Liver (tissue), 9 donors: ENCODE measurements around the gene AGAP2. TPM values are rescaled to one million over a fixed set of nuclear protein-coding genes. Genes with fewer than 3 reads are reported as not detected.
"Not testable (repeated sequence)": the region's sequence is repeated elsewhere in the genome, so short reads cannot be mapped to it uniquely, and the experiment has no call there.

ENCODE experiments used
- DNase-seq: peaks from one replicate; pipeline ENCODE4 v3.0.0-alpha.2; 2017; ENCODE audit warnings: low spot score
- H3K27ac ChIP-seq, 2 donors: one replicate each; pipeline ENCODE4 v1.7.0; 2013; ENCODE audit warnings: inconsistent platforms in 2 of 2, low read length in 2 of 2, control low read depth in 1 of 2, low read depth in 1 of 2, mild to moderate bottlenecking in 1 of 2
- H3K27me3 ChIP-seq, 4 donors: one replicate each; pipeline versions ENCODE4 v1.6.1 to v1.7.0; 2013; ENCODE audit warnings: low read length in 3 of 4, inconsistent platforms in 1 of 4, mild to moderate bottlenecking in 1 of 4, moderate library complexity in 1 of 4; ENCODE audit not compliant: control insufficient read depth in 4 of 4, insufficient read depth in 4 of 4
- H3K36me3 ChIP-seq, 4 donors: one replicate each; pipeline versions ENCODE4 v1.6.1 to v1.7.0; 2013; ENCODE audit warnings: low read length in 3 of 4, mild to moderate bottlenecking in 3 of 4, low read depth in 1 of 4, moderate library complexity in 1 of 4; ENCODE audit not compliant: control insufficient read depth in 4 of 4, insufficient read depth in 3 of 4
- H3K4me1 ChIP-seq, 4 donors: one replicate each; pipeline versions ENCODE4 v1.6.1 to v1.7.0; 2013; ENCODE audit warnings: low read length in 3 of 4, mild to moderate bottlenecking in 3 of 4, moderate library complexity in 1 of 4; ENCODE audit not compliant: control insufficient read depth in 4 of 4, insufficient read depth in 4 of 4
- H3K4me3 ChIP-seq, 3 donors: one replicate each; pipeline versions ENCODE4 v1.6.1 to v1.7.0; 2013; ENCODE audit warnings: low read length in 3 of 3, control low read depth in 1 of 3, low read depth in 1 of 3, mild to moderate bottlenecking in 1 of 3
- H3K9ac ChIP-seq, 2 donors: one replicate each; pipeline ENCODE4 v1.7.0; 2013; ENCODE audit warnings: low read length in 2 of 2, mild to moderate bottlenecking in 2 of 2, moderate library complexity in 2 of 2, control low read depth in 1 of 2, low read depth in 1 of 2
- H3K9me3 ChIP-seq, 4 donors: one replicate each; pipeline versions ENCODE4 v1.6.1 to v1.7.0; 2013; ENCODE audit warnings: low read length in 3 of 4; ENCODE audit not compliant: control insufficient read depth in 4 of 4
- EGR1 ChIP-seq, 2 donors: IDR thresholded peaks; 2 replicates each; pipeline ENCODE4 v1.6.1; 2016 to 2018; ENCODE audit warnings: antibody characterized with exemption in 2 of 2, low read depth in 2 of 2
- FOXA1 ChIP-seq: IDR thresholded peaks from 2 replicates; pipeline ENCODE4 v1.6.1; 2016; ENCODE audit warnings: antibody characterized with exemption
- HNF4G ChIP-seq: IDR thresholded peaks from 2 replicates; pipeline ENCODE4 v1.6.1; 2016; ENCODE audit warnings: antibody characterized with exemption
- JUND ChIP-seq, 2 donors: IDR thresholded peaks; 2 replicates each; pipeline ENCODE4 v1.6.1; 2016; ENCODE audit warnings: antibody characterized with exemption in 2 of 2
- RAD21 ChIP-seq, 2 donors: IDR thresholded peaks; 2 replicates each; pipeline ENCODE4 v1.6.1; 2016; ENCODE audit warnings: antibody characterized with exemption in 2 of 2, mild to moderate bottlenecking in 2 of 2
- RXRA ChIP-seq, 2 donors: IDR thresholded peaks; 2 replicates each; pipeline ENCODE4 v1.6.1; 2017 to 2018; ENCODE audit warnings: antibody characterized with exemption in 2 of 2, mild to moderate bottlenecking in 1 of 2
- SP1 ChIP-seq: IDR thresholded peaks from 2 replicates; pipeline ENCODE4 v1.6.1; 2018; ENCODE audit warnings: antibody characterized with exemption, mild to moderate bottlenecking
- WGBS: extraction: QIAGEN DNeasy Blood & Tissue Kit; methylation state at CpG from one replicate; pipeline ENCODE4 v1.1.7; 2013; 5-methylcytosine and 5-hydroxymethylcytosine counted together
- polyA plus RNA-seq, 2 donors: library from polyadenylated mRNA; stranded (reverse) in 1 of 2; unstranded in 1 of 2; fragments of 200-250 nt in 1 of 2; fragments of >200 nt in 1 of 2; fragmentation: Nextera tagmentation in 1 of 2; extraction: Ambion mirVana in 1 of 2; gene quantifications; one replicate each; pipeline versions ENCODE4 v1.2.1 to v1.2.3, GENCODE V29; 2013 to 2015
- total RNA-seq, 2 donors: library from RNA; depleted of rRNA; stranded (reverse); fragments of >200 nt; gene quantifications; one replicate each; pipeline ENCODE4 v1.2.3, GENCODE V29; 2014
- TF ChIP-seq, protein P1 (sequence below): IDR thresholded peaks from 2 replicates; pipeline ENCODE4 v1.6.1; 2016; ENCODE audit warnings: antibody characterized with exemption
- TF ChIP-seq, protein P2 (sequence below): fragments of 150-350 bp; IDR thresholded peaks from 2 replicates; pipeline ENCODE4 v1.5.1; 2017; ENCODE audit warnings: improper control_type of control experiment, low read depth, low read length; ENCODE audit not compliant: missing input control
- TF ChIP-seq, protein P3 (sequence below): IDR thresholded peaks from 2 replicates; pipeline ENCODE4 v1.6.1; 2016; ENCODE audit warnings: antibody characterized with exemption
- TF ChIP-seq, protein P4 (sequence below): IDR thresholded peaks from 2 replicates; pipeline ENCODE4 v1.6.1; 2016; ENCODE audit warnings: antibody characterized with exemption, mild to moderate bottlenecking
- TF ChIP-seq, protein P5 (sequence below): IDR thresholded peaks from 2 replicates; pipeline ENCODE4 v1.6.1; 2016; ENCODE audit warnings: antibody characterized with exemption
- donor health status: healthy.
- donor health status: healthy.
- donor health status: healthy.
- donor health status: healthy.
- donor health status: healthy.

Gene AGAP2
- total and polyA plus RNA-seq, 4 donors, result 0.18 to 1.7 (median 0.64) TPM

DNA sequence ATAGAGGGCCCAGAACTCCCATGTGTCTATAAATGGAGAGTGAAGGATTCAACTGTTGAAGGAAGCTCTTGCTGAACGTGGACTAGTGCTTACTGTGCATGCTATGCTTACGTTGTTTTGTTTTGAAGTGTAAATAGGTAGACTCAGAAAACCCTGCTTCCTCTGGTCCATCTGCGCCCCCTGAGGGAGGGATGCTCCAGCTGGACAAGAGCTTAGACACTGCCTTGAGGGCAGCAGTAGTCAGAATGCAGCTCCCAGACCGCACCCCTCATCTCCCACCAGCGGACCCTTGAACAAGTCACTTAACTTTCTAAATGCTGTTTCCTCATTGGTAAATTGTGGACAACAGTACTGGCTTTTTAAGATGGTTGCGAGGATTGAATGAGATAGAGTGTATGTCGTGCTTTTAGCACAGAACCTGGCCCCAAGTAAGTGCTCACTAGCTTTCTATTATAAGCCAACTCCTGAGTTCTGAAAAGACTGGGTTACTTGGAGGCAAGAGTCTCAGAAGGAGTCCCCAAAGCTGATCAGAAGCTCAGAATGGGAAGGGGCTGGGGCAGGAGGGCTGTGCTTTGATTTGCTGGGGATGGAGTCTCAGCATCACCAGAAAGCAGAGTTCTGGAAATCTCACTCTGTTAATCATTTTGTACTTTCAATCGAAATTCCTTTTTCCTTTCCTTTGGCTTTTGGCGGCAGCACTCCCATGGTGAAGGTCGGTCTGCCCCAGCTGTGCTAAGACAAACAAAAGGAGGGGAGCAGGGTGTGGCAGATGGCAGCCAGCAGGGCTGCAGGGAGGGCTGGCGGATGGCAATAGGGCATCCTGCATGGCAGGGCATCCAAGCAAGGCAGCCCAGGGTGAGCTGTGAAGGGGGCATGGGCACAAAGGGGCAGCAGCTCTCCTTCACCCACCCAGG is 15.6 kb downstream of the AGAP2 start:
- WGBS, result 64% methylated on average over 11 of the region's 11 CpGs
- no peak for DNase-seq
- no peaks in the 10 kb centered on the region for H3K27me3 ChIP-seq
- H3K4me3 ChIP-seq, result no peak overlapping the region
- H3K27ac ChIP-seq, result no peak overlapping the region
- H3K36me3 ChIP-seq, result peaks cover 7 to 38% (median 32%) of the 10 kb centered on the region in 4 donors
- peaks cover 0 to 14% (median 9%) of the 10 kb centered on the region in 4 donors for H3K4me1 ChIP-seq
- no peaks in the 10 kb centered on the region for H3K9me3 ChIP-seq
- TF ChIP-seq SP1 (no peak), FOXA1 (no peak), RAD21 (IDR thresholded peaks at IDR 0.05) (no peak)
- TF ChIP-seq, protein P1, sequence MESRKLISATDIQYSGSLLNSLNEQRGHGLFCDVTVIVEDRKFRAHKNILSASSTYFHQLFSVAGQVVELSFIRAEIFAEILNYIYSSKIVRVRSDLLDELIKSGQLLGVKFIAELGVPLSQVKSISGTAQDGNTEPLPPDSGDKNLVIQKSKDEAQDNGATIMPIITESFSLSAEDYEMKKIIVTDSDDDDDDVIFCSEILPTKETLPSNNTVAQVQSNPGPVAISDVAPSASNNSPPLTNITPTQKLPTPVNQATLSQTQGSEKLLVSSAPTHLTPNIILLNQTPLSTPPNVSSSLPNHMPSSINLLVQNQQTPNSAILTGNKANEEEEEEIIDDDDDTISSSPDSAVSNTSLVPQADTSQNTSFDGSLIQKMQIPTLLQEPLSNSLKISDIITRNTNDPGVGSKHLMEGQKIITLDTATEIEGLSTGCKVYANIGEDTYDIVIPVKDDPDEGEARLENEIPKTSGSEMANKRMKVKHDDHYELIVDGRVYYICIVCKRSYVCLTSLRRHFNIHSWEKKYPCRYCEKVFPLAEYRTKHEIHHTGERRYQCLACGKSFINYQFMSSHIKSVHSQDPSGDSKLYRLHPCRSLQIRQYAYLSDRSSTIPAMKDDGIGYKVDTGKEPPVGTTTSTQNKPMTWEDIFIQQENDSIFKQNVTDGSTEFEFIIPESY, result no peak
- TF ChIP-seq, protein P2, sequence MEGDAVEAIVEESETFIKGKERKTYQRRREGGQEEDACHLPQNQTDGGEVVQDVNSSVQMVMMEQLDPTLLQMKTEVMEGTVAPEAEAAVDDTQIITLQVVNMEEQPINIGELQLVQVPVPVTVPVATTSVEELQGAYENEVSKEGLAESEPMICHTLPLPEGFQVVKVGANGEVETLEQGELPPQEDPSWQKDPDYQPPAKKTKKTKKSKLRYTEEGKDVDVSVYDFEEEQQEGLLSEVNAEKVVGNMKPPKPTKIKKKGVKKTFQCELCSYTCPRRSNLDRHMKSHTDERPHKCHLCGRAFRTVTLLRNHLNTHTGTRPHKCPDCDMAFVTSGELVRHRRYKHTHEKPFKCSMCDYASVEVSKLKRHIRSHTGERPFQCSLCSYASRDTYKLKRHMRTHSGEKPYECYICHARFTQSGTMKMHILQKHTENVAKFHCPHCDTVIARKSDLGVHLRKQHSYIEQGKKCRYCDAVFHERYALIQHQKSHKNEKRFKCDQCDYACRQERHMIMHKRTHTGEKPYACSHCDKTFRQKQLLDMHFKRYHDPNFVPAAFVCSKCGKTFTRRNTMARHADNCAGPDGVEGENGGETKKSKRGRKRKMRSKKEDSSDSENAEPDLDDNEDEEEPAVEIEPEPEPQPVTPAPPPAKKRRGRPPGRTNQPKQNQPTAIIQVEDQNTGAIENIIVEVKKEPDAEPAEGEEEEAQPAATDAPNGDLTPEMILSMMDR, result no peak
- H3K9ac ChIP-seq, result no peak overlapping the region

DNA sequence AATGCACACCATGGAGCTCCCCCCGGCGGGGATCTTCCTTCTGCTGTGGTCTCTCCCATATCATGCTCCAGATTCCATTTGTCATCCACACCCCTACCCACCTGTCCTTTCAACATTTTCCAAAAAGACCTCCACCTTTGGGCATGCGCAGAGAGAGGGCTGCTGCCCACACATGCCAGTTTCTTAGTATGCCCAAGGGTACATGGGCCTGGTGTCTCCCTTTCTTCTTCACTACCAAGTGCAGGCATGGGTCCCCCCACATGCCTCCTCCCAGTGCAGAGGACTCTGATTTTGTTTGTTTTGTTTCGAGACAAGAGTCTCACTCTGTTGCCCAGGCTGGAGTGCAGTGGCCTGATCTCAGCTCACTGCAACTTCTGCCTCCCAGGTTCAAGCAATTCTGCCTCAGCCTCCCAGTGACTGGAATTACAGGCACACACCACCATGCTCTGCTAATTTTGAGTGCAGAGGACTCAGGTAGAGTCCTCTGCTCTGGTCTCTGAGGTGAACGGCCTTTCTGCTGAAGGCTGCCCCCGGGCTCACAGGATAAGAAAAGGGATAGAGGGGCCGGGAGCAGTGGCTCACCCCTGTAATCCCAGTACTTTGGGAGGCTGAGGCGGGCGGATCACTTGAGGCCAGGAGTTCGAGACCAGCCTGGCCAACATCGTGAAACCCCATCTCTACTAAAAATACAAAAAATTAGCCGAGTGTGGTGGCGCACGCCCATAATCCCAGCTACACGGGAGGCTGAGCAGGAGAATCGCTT is 16.5 kb downstream of the AGAP2 start:
- peaks cover 7 to 44% (median 38%) of the 10 kb centered on the region in 4 donors for H3K36me3 ChIP-seq

DNA sequence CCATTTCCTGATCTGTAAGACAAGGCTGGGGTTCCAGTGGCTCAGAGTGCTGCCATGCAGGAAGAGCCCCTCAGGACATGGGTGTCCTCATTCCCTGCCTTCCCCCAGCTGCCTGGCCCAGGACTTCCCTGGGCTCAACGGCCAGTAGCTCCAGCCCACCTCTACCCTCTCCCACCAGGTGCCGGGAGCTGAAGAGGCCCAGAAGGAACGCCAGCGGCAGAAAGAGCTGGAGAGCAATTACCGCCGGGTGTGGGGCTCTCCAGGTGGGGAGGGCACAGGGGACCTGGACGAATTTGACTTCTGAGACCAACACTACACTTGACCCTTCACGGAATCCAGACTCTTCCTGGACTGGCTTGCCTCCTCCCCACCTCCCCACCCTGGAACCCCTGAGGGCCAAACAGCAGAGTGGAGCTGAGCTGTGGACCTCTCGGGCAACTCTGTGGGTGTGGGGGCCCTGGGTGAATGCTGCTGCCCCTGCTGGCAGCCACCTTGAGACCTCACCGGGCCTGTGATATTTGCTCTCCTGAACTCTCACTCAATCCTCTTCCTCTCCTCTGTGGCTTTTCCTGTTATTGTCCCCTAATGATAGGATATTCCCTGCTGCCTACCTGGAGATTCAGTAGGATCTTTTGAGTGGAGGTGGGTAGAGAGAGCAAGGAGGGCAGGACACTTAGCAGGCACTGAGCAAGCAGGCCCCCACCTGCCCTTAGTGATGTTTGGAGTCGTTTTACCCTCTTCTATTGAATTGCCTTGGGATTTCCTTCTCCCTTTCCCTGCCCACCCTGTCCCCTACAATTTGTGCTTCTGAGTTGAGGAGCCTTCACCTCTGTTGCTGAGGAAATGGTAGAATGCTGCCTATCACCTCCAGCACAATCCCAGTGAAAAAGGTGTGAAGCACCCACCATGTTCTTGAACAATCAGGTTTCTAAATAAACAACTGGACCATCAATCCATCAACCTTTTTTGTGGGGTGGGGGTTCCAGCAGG is 17.6 kb downstream of the AGAP2 start:
- H3K36me3 ChIP-seq, result peaks cover 12 to 56% (median 49%) of the 10 kb centered on the region in 4 donors
- H3K4me3 ChIP-seq, result no peak overlapping the region
- peaks cover 0 to 2% (median under 1%) of the 10 kb centered on the region in 4 donors for H3K4me1 ChIP-seq
- no peaks in the 10 kb centered on the region for H3K27me3 ChIP-seq
- H3K9ac ChIP-seq, result no peak overlapping the region
- H3K9me3 ChIP-seq, result no peaks in the 10 kb centered on the region
- no peak for TF ChIP-seq FOXA1
- no peak for TF ChIP-seq EGR1 (IDR thresholded peaks at IDR 0.05; ENCODE audit: low read depth in 2 of 2)
- TF ChIP-seq HNF4G, result no peak
- TF ChIP-seq SP1, result no peak
- TF ChIP-seq, protein P3, sequence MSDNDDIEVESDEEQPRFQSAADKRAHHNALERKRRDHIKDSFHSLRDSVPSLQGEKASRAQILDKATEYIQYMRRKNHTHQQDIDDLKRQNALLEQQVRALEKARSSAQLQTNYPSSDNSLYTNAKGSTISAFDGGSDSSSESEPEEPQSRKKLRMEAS, result no peak
- no peak for TF ChIP-seq JUND (IDR thresholded peaks at IDR 0.05)
- TF ChIP-seq, protein P4, sequence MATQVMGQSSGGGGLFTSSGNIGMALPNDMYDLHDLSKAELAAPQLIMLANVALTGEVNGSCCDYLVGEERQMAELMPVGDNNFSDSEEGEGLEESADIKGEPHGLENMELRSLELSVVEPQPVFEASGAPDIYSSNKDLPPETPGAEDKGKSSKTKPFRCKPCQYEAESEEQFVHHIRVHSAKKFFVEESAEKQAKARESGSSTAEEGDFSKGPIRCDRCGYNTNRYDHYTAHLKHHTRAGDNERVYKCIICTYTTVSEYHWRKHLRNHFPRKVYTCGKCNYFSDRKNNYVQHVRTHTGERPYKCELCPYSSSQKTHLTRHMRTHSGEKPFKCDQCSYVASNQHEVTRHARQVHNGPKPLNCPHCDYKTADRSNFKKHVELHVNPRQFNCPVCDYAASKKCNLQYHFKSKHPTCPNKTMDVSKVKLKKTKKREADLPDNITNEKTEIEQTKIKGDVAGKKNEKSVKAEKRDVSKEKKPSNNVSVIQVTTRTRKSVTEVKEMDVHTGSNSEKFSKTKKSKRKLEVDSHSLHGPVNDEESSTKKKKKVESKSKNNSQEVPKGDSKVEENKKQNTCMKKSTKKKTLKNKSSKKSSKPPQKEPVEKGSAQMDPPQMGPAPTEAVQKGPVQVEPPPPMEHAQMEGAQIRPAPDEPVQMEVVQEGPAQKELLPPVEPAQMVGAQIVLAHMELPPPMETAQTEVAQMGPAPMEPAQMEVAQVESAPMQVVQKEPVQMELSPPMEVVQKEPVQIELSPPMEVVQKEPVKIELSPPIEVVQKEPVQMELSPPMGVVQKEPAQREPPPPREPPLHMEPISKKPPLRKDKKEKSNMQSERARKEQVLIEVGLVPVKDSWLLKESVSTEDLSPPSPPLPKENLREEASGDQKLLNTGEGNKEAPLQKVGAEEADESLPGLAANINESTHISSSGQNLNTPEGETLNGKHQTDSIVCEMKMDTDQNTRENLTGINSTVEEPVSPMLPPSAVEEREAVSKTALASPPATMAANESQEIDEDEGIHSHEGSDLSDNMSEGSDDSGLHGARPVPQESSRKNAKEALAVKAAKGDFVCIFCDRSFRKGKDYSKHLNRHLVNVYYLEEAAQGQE, result no peak
- no peak for TF ChIP-seq RXRA (IDR thresholded peaks at IDR 0.05)
- TF ChIP-seq, protein P5, sequence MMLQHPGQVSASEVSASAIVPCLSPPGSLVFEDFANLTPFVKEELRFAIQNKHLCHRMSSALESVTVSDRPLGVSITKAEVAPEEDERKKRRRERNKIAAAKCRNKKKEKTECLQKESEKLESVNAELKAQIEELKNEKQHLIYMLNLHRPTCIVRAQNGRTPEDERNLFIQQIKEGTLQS, result no peak
- TF ChIP-seq RAD21 (IDR thresholded peaks at IDR 0.05), result no peak
- WGBS, result 92% methylated on average over 11 of the region's 11 CpGs
- H3K27ac ChIP-seq, result no peak overlapping the region
- DNase-seq, result no peak

More for the DNA sequence above, 16.5 kb downstream of the AGAP2 start:
- not testable (repeated sequence) for H3K27me3 ChIP-seq, H3K27ac ChIP-seq, H3K4me1 ChIP-seq, H3K9me3 ChIP-seq, H3K9ac ChIP-seq, H3K4me3 ChIP-seq, DNase-seq
- 94% methylated on average over 16 of the region's 16 CpGs for WGBS
